K562 (cell line): ENCODE data around the gene RHEB. TPM values are rescaled to one million over a fixed set of nuclear protein-coding genes. Genes with fewer than 3 reads are reported as not detected.

Source experiments
- POLR2A ChIP-seq: fragments of 450-650 bp; conservative IDR thresholded peaks from 2 replicates; pipeline ENCODE4 v1.6.1; 2016
- TAF9B ChIP-seq: fragments of 450-650 bp; IDR thresholded peaks from 2 replicates; pipeline ENCODE4 v1.6.1; 2018; ENCODE audit warnings: mild to moderate bottlenecking; ENCODE audit not compliant: partially characterized antibody
- ZBTB40 ChIP-seq, 2 experiments: fragments of 450-650 bp in 1 of 2; sonication (generic) in 1 of 2; formaldehyde crosslinking in 1 of 2; IDR thresholded peaks; 2 replicates each; pipeline versions ENCODE4 v1.7.1 to v1.9.0; 2016 to 2022; ENCODE audit warnings: inconsistent platforms in 1 of 2, mild to moderate bottlenecking in 1 of 2, missing genetic modification reagents in 1 of 2
- polyA plus RNA-seq, 8 experiments: library from polyadenylated mRNA; depleted of rRNA in 4 of 8; stranded (reverse) in 5 of 8; unstranded in 3 of 8; fragments of >200 nt; fragmentation: Nextera tagmentation in 2 of 8; fragmentation: Illumina TruSeq in 1 of 8; extraction: Ambion mirVana in 2 of 8; extraction: Trizol in 1 of 8; gene quantifications; 2 replicates each; pipeline versions ENCODE4 v1.2.1 to v1.2.3, GENCODE V29; 2011 to 2014; ENCODE audit warnings: inconsistent platforms in 1 of 8, missing spikeins in 1 of 8
- total RNA-seq, 7 experiments: library from RNA; depleted of rRNA in 6 of 7; stranded (reverse); fragments of >200 nt in 6 of 7; fragmentation: Illumina TruSeq in 2 of 7; extraction: Trizol in 2 of 7; gene quantifications; 2 replicates each; pipeline versions ENCODE4 v1.2.1 to v1.2.3, GENCODE V29; 2011 to 2021; ENCODE audit warnings: low replicate concordance in 1 of 7

RHEB gene
- total and polyA plus RNA-seq, 9 of the 15 experiments (the other 6 are each of a cell fraction or from before 2014, with no cell fraction given): 28.5 to 249 (median 182) TPM

DNA sequence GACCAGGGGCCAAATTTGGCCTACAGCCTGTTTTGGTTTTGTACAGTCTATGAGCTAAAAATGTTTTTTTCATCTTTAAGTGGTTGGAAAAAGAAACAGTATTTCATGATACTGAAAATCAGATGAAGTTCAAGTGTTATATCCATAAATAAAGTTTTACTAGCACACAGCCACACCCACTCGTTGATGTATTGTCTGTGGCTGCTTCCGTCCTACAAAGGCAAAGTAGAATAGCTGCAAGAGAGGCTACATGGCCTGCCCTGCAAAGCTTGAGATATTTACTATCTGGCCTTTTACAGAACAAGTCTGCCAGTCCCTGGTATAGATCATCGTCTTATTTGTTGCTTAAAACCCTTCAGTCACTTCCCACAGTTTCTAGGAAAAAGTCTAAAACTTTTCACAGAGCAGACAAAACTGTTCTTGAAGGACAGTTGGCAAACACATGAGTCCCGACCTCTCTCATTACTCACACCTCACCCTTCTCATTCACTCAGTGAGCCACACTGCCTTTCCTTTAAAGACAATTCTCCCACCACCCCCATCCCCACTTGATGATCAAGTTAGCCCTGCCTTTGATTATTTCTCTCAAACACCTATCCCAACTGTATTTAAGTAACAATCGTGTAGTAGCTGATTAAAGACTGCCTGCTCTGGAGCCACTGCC is 9.9 kb downstream of the RHEB start (continued):
- TF ChIP-seq ZBTB40 (IDR thresholded peaks at IDR 0.05) (peak; percentile 83), ZBTB40 (CRISPR knock-in tag; IDR thresholded peaks at IDR 0.05) (peak; percentile 34; the same call in 1 of the 2 replicates), TAF9B (no peak), POLR2A (0 out of 2 replicates have a peak, but pooled peaks have one; percentile 7)
